RKO (cell line): Measurements from ENCODE around the gene TTLL5.
"Not testable (repeated sequence)": the region's sequence is repeated elsewhere in the genome, so short reads cannot be mapped to it uniquely, and the experiment has no call there.

Experiments
- DNase-seq: peaks from one replicate; pipeline ENCODE4 v3.0.0-alpha.2; 2016; ENCODE audit warnings: low spot score

The TTLL5 gene

DNA sequence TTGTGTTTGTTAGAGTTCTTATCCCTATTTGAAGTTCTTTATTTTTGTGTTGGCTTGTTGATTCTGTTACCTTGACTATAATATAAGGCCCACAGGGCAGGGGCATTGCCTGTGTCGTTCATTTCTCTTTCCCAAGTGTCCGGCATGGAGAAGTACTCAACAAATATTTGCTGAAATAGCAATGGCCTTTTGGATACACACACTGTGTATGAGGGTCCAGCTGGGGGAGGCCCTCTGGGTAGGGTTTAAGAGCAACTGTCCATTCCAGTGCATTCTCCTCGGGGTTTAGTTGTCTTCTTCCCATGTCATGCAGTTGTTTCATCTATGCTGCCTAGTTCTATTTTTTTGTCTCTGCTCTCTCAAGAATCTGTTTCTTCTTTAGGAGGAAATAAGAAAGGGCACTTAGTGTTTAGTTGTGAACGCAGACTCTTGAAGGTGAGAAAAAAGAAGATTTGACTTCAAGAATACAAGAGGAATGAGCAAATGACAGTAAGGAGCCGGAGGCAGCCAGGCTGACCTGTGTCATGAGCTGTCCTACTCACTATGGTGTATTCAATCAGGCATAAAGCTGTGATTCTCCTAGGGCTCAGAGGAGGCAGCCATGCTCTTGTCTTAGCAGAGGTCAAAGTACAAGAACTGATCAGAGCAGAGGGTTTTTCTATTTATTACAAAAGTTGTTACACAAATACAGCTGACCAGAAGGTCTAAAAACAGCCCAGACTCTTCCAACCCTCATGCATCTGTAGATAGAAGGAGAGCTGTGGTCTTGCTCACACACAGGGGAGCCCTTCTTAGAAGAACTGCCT lies 10.6 kb upstream of the TTLL5 start:
- no peak for DNase-seq

DNA sequence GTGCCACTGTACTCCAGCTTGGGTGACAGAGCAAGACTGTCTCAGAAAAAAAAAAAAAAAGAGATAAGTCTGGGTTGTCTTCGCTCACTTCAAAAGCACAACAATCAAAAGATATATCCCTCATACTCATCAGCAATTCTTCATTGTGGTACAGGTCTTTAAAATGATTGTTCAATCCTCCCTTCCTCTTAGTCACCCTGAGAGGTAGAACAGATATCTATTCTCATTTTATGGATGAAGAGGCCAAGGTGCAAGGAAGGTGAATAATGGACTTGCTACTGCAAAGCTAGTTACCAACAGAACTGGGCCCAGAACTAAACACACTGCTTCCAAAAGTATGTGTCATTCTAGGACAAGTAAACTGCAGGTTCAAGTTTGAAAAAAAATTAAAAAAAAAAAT lies 7.5 kb upstream of the TTLL5 start:
- no peak for DNase-seq

DNA sequence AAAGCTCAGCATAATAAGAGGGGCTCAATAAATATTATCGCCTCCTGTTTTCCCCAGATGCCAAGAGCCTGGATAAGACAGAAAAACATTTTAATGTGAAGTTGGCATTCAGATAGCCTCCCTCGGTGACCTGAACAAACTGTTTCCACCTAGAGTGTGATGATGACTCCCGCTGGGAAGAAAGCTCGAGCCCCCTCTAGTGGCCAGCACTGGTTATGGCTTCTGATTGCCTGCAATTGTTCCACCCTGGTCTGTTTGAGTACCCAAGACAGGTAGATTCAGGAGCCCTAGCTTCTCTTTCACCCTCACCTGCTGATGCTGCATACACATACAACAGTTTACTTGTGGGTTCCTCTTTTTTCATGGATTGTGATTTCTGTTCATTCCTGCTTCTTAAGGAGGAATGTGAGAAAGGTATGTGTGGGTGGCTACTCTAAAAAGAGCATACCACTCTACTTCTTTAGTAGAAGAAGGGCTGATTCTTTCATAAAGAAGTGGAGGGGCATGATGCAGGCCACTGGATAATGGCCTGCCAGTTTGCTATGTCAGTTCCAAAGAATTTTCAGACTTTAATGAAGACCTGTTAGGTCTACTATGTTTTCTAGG lies 6.8 kb upstream of the TTLL5 start:
- peak; percentile 69 for DNase-seq

DNA sequence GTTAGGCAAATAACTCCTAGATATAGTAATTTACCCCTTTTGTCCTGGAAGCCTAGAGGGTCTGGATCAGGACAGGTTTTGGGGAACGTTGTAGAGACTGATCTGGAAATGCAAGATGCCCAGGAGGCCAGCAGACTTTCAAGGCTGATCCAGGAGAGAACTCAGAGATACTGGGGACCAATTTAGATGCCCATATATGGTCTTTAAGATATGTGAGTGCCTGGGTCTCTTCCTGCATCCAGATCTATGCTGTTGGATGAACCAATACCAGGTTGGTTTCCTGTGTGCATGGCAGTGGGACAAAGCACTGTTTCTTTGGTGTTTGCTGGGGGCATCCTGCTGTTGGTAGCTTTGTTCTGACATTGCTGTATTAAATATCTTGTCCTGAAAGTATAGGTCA lies 5.8 kb upstream of the TTLL5 start:
- DNase-seq, result no peak

DNA sequence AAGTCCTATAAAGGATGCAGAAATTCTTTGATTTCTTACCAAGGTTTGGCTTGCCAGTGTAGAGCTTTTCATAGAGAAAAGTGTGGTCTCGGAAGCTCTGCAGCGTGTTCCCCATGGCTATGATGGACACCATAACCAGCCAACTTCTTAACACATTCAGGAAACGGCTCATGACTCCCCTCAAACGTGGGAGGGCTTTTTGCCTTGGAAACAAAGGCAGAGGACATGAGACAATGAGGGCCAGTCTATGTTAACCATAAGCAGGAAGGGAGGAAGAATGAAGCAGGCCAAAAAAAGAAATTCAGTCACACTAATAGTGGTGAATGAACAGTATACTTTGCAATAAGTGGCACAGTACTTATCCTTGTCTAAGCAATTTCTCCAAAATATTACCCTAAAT lies 3.7 kb upstream of the TTLL5 start:
- DNase-seq, result no peak

DNA sequence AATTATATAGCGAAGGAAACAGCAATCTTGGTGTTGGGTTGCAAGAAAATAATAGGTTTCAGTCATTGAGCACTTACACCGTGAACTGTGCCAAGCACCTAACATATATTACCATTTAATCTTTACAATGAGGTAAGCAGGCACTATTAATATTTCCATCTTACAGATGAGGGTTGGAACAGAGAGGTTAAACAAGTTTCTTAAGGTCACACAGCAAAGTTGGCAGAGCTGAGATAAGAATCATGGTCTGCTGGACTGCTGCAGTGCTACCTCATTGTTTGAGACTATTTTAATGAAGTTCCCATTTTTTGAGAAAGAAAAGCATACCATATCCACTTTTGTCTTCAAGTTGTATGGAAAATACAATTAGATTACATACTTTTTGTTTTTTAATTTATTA lies 2.1 kb upstream of the TTLL5 start:
- no peak for DNase-seq

DNA sequence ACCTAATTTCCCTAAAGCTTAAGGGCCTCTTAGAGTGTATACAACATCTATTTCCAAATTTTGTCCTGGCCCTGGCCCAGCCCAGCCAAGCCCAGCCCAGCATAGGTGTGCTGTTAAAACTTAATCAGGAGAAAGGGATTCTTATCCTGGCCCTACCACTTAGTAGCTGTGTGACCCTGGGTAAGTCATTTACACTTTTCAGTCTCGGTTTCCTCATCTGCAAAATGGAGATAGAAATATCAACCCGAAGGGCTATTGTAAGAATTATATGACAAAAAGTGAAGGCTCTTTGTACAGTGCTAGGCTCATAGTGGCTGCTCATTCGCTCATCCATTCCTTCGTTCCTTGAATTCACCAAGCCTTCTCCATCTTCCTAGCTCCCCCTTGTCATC lies 812 bp upstream of the TTLL5 start:
- no peak for DNase-seq

DNA sequence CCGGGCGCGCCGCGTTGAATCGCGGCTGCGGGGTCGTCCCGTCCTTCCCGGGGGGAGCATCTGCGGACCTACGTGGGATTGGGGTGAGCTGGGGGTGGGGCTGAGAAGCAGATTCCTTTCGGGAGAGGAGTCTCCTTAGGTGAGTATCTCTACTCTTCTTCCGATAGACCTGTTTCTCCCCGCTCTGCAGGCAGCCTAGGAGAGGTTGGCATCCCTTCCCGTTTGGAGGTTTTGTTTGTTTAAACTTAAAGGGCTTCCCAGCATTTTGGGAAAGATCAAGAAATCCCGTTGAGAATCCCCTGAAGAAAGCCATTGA lies 411 bp downstream of the TTLL5 start:
- DNase-seq, result no peak

DNA sequence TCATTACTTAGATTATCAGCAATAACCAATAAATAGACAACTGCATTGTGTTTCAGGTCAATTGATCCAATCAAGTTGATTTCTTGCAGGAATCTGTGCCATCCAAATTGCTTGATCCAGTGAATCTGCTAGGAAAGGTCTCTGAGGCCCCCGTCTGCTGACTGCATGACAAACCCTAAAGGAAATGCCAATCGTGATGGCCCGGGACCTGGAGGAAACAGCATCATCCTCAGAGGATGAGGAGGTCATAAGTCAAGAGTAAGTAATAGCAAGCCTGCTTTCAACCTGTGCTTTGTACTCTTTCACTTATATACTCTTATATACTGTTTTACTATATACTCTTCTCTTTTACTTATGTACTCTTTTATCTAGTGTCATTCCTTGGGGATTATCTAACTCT lies 1.9 kb downstream of the TTLL5 start:
- DNase-seq, result peak; percentile 61

DNA sequence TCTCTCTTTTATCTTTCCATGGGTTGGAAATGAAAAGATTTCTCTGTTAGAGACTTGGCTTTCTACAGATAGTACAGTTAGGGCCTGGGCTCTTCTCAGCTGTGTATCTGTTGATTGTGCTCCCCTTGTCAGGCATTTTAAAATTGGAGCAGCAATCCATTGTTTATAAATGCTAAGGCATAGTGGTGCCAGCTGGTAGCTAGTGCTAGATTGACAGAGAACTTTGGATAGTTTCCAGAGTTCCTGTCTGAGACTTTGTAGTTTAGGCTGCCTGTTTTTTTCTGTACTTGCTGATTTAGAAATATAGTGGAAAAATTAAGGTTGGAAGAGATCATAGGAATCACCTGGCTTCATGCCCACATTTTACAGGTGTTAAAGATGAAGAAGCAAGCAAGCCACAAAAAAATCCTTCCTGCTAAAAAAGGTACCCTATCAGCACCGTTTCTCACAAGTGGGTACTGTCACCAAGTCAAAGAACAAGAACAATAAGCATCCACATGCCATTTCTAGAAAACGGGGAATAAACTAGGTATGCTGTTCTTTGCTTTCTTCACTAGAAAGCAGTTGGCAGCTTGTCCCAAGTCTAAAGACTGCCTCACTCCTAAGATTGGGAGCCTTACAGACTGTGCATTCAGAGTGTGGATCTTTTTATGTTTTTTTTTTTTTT lies 6.2 kb downstream of the TTLL5 start:
- no peak for DNase-seq

DNA sequence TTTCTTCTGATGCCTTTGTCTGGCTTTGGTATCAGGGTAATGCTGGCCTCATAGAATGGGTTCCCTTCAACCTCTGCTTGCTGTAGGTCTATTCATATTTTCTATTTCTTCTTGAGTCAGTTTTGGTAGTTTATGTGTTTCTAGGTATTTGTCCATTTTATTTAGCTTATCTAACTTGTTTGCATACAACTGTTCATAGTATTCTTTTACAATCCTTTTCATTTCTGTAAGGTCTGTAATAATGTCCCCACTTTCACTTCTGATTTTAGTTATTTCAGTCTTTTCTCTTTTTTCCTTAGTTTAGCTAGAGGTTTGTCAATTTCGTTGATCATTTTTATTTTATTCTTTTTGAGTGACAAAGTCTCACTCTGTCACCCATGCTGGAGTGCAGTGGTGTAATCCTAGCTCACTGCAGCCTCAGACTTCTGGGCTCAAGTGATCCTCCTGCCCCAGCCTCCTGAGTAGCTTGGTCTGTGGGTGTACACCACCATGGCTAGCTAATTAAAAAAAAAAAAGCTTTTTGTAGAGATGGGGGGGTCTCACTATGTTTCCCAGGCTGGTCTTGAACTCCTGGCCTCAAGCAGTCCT lies 11.7 kb downstream of the TTLL5 start:
- DNase-seq, result no peak

DNA sequence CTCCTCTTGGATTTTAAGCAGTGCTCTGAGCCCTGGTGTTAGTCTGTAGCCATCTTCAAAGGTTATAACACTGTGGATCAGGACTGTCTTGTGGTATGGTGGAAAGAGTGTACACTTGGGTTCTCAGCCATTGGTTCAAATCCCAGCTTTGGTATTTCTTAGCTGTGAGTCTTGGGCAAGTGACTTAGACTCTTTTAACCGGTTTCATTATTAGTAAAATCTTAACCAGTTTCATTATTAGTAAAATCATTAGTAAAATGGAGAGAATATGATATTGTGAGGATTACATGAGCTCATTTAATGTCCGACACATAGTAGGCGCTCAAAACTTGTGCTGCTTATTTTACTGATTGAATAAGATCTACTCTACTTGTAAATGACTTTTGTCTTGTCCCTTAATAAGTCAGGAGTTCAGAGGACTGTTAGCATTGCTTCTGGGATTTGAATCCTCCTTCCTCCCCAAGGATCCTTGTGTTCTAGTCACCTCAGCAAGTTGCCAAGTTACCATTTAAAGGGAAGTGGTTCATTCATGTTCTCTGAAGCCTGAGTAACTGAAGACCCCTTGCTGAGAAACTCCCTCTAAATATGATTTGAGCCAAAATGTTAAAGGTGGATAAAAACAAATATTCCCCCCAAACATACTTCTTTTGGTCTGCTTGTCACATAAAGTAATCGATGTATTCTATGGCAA lies 12.4 kb downstream of the TTLL5 start:
- DNase-seq, result no peak

DNA sequence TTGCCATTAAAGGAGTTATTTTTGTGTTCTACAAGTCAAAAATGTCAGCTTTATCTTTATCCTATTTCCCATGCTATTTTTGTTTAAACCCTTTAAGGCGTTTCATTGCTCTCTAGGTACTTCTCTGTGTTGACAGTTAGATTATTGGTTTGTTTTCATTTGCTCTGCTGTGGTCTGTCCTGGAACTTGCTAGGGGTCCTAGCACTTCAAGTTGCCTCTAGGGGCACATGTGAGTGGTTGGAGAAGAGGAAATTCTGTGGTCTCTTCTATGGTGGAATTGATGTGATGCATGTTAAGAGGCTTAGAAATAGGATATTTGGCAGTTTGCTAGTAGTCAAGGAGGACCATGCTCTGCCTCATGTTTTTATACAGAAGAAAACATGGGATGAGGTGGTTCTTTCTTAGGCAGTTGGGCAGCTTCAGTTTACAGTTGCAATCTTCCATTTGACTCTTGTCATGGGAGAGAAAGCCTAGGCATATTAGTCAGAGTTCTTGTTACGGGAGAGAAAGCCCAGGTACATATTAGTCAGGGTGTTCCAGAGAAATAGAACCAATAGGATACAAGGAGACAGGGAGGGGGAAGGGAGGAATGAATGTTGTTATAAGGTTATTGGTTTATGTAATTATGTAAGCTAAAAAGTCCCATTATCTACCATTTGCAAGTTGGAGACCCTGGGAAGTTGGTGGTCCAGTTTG lies 14.4 kb downstream of the TTLL5 start:
- DNase-seq, result no peak

DNA sequence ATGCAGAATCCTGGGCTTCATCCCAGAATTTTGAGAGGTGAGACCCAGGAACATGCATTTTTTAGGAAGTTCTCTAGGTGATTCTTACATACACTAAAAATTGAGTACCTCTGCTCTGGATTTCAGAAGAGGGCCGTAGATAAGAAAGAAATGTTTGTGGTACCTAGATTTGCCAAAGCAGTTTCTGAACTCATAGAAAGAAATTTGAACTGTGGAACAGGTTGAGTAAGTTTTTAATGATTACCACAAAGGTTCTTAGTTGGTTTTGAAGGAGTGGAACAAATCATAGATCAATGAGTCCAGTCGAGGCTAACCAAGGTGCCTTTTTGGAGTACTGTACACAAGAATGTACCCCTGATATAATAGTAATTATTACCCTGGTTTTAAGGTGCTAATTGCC lies 24.9 kb downstream of the TTLL5 start:
- DNase-seq, result no peak

DNA sequence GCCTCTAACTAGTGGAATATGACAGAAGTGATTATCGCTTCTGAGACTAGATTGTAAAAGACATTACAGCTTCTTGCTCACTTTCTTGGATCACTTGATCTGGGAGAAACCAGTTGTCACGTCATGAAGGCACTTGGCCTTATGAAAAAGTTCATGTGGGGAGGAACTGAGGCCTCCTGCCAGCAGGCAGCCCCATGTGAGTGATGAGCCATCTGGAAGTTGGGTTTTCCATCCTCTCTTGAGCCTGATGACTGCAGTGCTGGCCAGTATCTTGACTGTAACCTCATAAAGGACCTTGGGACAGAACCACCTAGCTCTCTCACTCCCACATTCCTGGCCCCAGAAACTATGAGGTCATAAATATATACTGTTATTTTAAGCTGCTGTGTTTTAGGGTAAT lies 28.0 kb downstream of the TTLL5 start:
- DNase-seq, result no peak

DNA sequence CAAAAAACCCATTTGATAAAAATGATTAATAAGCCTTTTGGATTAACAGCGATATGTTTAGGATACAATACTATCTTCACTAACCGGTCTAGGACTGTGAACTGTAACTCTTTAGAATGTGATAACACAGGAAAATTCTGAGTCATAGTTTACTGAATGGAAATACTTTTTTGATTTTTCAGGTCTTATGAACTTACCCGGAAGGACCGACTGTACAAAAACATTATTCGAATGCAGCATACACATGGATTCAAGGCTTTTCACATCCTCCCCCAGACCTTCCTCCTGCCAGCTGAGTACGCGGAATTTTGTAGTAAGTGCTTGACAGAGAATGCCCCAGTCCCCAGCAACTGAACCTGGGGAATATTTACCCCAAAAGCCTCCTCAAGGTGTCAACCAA lies 29.0 kb downstream of the TTLL5 start:
- DNase-seq, result no peak

DNA sequence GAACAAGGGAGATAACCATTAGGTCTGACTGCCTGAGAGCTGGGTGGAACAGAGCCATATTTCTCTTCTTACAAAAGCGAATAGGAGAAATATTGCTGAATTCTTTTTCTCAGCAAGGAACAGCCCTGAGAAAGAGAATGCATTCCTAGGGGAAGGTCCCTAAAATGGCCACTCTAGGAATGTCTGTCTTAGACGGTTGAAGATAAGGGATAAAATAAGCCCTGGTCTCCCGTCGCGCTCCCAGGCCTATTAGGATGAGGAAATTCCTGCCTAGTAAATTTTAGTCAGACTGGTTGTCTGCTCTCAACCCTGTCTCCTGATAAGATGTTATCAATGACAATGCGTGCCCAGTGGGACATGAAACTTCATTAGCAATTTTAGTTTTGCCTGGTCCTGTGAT lies 34.0 kb downstream of the TTLL5 start:
- not testable (repeated sequence) for DNase-seq

DNA sequence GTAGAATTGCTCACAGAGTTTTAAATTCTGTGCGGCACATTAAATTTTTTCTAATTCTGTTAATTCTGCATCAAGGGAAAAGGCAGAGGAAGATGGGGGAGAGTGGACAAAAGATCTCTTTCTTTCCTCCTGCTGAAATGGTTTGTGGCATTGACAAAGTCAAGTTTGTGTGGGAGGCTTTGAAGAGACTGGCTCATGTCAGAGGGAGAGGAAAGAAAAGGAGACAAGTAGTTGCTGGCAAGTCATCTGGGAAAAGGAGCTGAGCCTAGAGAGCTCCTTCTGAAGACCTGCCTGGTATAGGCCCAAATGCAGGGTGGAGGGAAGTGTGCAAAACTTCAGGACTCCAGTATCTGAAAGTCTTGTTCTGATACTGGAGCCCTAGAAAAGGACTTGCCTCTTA lies 36.3 kb downstream of the TTLL5 start:
- no peak for DNase-seq

DNA sequence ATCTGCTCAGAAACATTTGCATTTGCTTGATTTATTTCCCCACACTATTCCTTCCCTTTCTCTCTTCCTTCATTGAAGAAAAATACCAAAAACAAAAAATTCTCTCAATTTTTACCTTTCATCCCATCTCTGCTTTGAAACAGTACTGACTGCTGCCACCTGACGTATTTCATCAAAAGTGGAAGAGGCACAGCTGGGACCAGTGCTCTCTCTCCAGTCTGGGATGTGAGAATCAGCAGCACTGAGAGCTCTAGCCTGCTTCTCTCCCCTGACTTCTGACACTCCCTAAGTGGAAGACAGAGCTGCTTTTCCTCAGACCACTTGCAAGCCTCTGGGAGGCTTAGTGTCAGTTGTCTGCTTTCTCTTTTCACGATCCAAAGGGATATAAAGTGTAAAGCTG lies 36.9 kb downstream of the TTLL5 start:
- DNase-seq, result no peak

DNA sequence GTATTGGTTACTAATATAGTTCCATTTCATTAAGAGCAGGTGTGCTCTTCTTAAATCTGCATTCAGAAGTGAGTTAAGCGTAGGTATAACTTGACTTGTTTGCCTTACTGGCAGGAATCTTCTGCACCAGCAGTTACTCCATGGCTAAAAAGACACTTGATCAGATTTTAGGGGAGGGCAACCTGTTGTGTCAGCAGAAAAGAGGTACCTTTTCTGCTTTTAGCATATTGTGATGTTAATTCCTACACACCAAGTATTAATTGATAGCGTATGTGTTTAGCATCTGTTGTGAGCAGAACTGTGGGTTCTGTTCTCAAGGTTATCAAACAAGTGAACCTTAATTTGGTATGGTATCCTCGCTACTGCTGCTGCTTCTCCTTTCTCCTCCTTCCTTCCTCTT lies 38.3 kb downstream of the TTLL5 start:
- no peak for DNase-seq

DNA sequence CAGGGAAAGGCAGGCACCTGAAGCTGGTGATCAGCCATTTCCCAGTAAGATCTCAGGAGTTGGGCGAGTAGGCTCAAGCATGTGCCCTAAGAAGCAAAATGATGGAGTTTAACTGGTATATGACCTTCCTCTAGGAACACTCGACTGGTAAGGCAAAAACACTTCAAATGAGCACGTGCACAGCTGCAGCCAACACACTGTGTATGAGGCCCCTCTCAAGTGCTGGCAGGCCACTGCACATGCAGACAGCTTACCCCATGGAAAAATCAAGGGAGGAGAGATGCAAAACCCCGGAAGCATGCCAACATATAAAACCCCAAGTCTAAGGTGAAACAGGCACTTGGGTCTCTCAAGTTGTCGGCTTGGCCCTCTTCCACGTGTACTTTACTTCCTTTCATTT lies 39.2 kb downstream of the TTLL5 start:
- no peak for DNase-seq

DNA sequence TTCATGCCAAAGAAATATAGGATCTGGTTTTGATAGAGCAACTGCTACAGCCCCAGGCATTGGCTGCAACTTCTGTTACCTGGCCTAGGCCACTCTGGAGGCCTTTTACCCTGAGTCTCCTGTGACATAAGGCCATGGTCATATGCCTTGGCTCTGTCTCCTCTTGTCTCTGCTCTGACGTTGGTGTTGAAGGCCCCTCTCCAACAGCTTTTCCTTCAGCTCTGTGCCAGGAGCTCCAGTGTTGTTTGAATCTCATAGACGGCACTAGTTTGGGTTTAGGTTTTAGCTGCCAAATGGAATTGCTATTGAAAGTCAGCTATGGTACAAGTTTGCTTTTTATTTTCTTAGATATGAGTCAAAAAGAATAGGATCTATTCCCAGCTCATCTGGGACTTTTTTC lies 41.1 kb downstream of the TTLL5 start:
- DNase-seq, result no peak
